ENCODE measurements around the gene RAMP1.
"Not testable (repeated sequence)": the region's sequence is repeated elsewhere in the genome, so short reads cannot be mapped to it uniquely, and the experiment has no call there.

The RAMP1 gene

GRCh38 chr2:237835372-237835771 lies 24.1 kb upstream of the RAMP1 start:
- Histone ChIP-seq H3K36me3 (ENCODE audit: insufficient read depth, low read length) (no peaks in the 10 kb centered on the region), H3K4me1 (ENCODE audit: control insufficient read depth, insufficient read depth, low read length, unreplicated experiment) (no peaks in the 10 kb centered on the region), H3K4me3 (ENCODE audit: low read depth, low read length) (no peak overlapping the region), H2AFZ (ENCODE audit: low read length, unreplicated experiment) (no peak overlapping the region), H3K27me3 (ENCODE audit: insufficient read depth, low read length) (peaks cover 18% of the 10 kb centered on the region; the same call in 1 of the 2 replicates), H3K27ac (ENCODE audit: low read depth, low read length) (no peak overlapping the region), H3K79me2 (ENCODE audit: control insufficient read depth, insufficient read depth, low read length, unreplicated experiment) (no peaks in the 10 kb centered on the region)

GRCh38 chr2:237841051-237841450 lies 18.4 kb upstream of the RAMP1 start:
- no peaks in the 10 kb centered on the region for H3K79me2 ChIP-seq (ENCODE audit: control insufficient read depth, insufficient read depth, low read length, unreplicated experiment)
- H3K4me3 ChIP-seq (ENCODE audit: low read depth, low read length): no peak overlapping the region
- peaks cover 38% of the 10 kb centered on the region; the same call in 1 of the 2 replicates for H3K27me3 ChIP-seq (ENCODE audit: insufficient read depth, low read length)
- no peaks in the 10 kb centered on the region for H3K4me1 ChIP-seq (ENCODE audit: control insufficient read depth, insufficient read depth, low read length, unreplicated experiment)
- H2AFZ ChIP-seq (ENCODE audit: low read length, unreplicated experiment): no peak overlapping the region
- H3K36me3 ChIP-seq (ENCODE audit: insufficient read depth, low read length): no peaks in the 10 kb centered on the region
- H3K27ac ChIP-seq (ENCODE audit: low read depth, low read length): no peak overlapping the region

GRCh38 chr2:237848940-237849339 lies 10.5 kb upstream of the RAMP1 start:
- H3K79me2 ChIP-seq (ENCODE audit: control insufficient read depth, insufficient read depth, low read length, unreplicated experiment); H3K4me3 ChIP-seq (ENCODE audit: low read depth, low read length); H3K27me3 ChIP-seq (ENCODE audit: insufficient read depth, low read length); H3K36me3 ChIP-seq (ENCODE audit: insufficient read depth, low read length); H2AFZ ChIP-seq (ENCODE audit: low read length, unreplicated experiment); H3K4me1 ChIP-seq (ENCODE audit: control insufficient read depth, insufficient read depth, low read length, unreplicated experiment); H3K27ac ChIP-seq (ENCODE audit: low read depth, low read length): not testable (repeated sequence)

- Histone ChIP-seq H3K36me3 (ENCODE audit: insufficient read depth, low read length) (no peaks in the 10 kb centered on the region), H3K79me2 (ENCODE audit: control insufficient read depth, insufficient read depth, low read length, unreplicated experiment) (no peaks in the 10 kb centered on the region), H2AFZ (ENCODE audit: low read length, unreplicated experiment) (no peak overlapping the region), H3K27ac (ENCODE audit: low read depth, low read length) (no peak overlapping the region), H3K4me3 (ENCODE audit: low read depth, low read length) (no peak overlapping the region), H3K27me3 (ENCODE audit: insufficient read depth, low read length) (peaks cover 5% of the 10 kb centered on the region), H3K4me1 (ENCODE audit: control insufficient read depth, insufficient read depth, low read length, unreplicated experiment) (no peaks in the 10 kb centered on the region)
Measured at GRCh38 chr2:237854295-237854694, 5.1 kb upstream of the RAMP1 start.

GRCh38 chr2:237857791-237858190 lies 1.6 kb upstream of the RAMP1 start:
- peaks cover 13% of the 10 kb centered on the region for H3K27me3 ChIP-seq (ENCODE audit: insufficient read depth, low read length)
- no peak overlapping the region for H3K27ac ChIP-seq (ENCODE audit: low read depth, low read length)

GRCh38 chr2:237858294-237859081 lies 935 bp upstream of the RAMP1 start:
- Histone ChIP-seq H3K27ac (ENCODE audit: low read depth, low read length) (no peak overlapping the region), H3K4me3 (ENCODE audit: low read depth, low read length) (peak overlapping the region; percentile 73; the same call in 1 of the 2 replicates), H3K27me3 (ENCODE audit: insufficient read depth, low read length) (peaks cover 13% of the 10 kb centered on the region), H2AFZ (ENCODE audit: low read length, unreplicated experiment) (no peak overlapping the region), H3K79me2 (ENCODE audit: control insufficient read depth, insufficient read depth, low read length, unreplicated experiment) (no peaks in the 10 kb centered on the region), H3K36me3 (ENCODE audit: insufficient read depth, low read length) (no peaks in the 10 kb centered on the region), H3K4me1 (ENCODE audit: control insufficient read depth, insufficient read depth, low read length, unreplicated experiment) (no peaks in the 10 kb centered on the region)

More at GRCh38 chr2:237857791-237858190, 1.6 kb upstream of the RAMP1 start:
- H3K4me3 ChIP-seq (ENCODE audit: low read depth, low read length): no peak overlapping the region
- H3K36me3 ChIP-seq (ENCODE audit: insufficient read depth, low read length): no peaks in the 10 kb centered on the region
- H3K4me1 ChIP-seq (ENCODE audit: control insufficient read depth, insufficient read depth, low read length, unreplicated experiment): no peaks in the 10 kb centered on the region
- H3K79me2 ChIP-seq (ENCODE audit: control insufficient read depth, insufficient read depth, low read length, unreplicated experiment): no peaks in the 10 kb centered on the region
- no peak overlapping the region for H2AFZ ChIP-seq (ENCODE audit: low read length, unreplicated experiment)

- Histone ChIP-seq H3K27ac (ENCODE audit: low read depth, low read length) (no peak overlapping the region), H3K79me2 (ENCODE audit: control insufficient read depth, insufficient read depth, low read length, unreplicated experiment) (no peaks in the 10 kb centered on the region), H3K36me3 (ENCODE audit: insufficient read depth, low read length) (no peaks in the 10 kb centered on the region), H3K4me1 (ENCODE audit: control insufficient read depth, insufficient read depth, low read length, unreplicated experiment) (no peaks in the 10 kb centered on the region), H2AFZ (ENCODE audit: low read length, unreplicated experiment) (peak overlapping the region; percentile 50), H3K4me3 (ENCODE audit: low read depth, low read length) (peak overlapping the region; percentile 73), H3K27me3 (ENCODE audit: insufficient read depth, low read length) (peaks cover 13% of the 10 kb centered on the region)
Measured at GRCh38 chr2:237859082-237859433, 365 bp upstream of the RAMP1 start.

- Histone ChIP-seq H2AFZ (ENCODE audit: low read length, unreplicated experiment) (no peak overlapping the region), H3K36me3 (ENCODE audit: insufficient read depth, low read length) (no peaks in the 10 kb centered on the region), H3K27me3 (ENCODE audit: insufficient read depth, low read length) (peaks cover 13% of the 10 kb centered on the region), H3K4me3 (ENCODE audit: low read depth, low read length) (peak overlapping the region; percentile 73), H3K79me2 (ENCODE audit: control insufficient read depth, insufficient read depth, low read length, unreplicated experiment) (no peaks in the 10 kb centered on the region), H3K4me1 (ENCODE audit: control insufficient read depth, insufficient read depth, low read length, unreplicated experiment) (peaks cover 10% of the 10 kb centered on the region), H3K27ac (ENCODE audit: low read depth, low read length) (no peak overlapping the region)
Measured at GRCh38 chr2:237860273-237860935, 981 bp downstream of the RAMP1 start.

GRCh38 chr2:237861875-237862527 lies 2.6 kb downstream of the RAMP1 start:
- Histone ChIP-seq H3K27ac (ENCODE audit: low read depth, low read length) (no peak overlapping the region), H3K36me3 (ENCODE audit: insufficient read depth, low read length) (no peaks in the 10 kb centered on the region), H3K4me3 (ENCODE audit: low read depth, low read length) (no peak overlapping the region), H3K79me2 (ENCODE audit: control insufficient read depth, insufficient read depth, low read length, unreplicated experiment) (no peaks in the 10 kb centered on the region), H2AFZ (ENCODE audit: low read length, unreplicated experiment) (no peak overlapping the region), H3K4me1 (ENCODE audit: control insufficient read depth, insufficient read depth, low read length, unreplicated experiment) (peaks cover 21% of the 10 kb centered on the region), H3K27me3 (ENCODE audit: insufficient read depth, low read length) (peaks cover 13% of the 10 kb centered on the region)

GRCh38 chr2:237862528-237862895 lies 3.1 kb downstream of the RAMP1 start:
- H3K36me3 ChIP-seq (ENCODE audit: insufficient read depth, low read length): no peaks in the 10 kb centered on the region
- no peak overlapping the region for H2AFZ ChIP-seq (ENCODE audit: low read length, unreplicated experiment)
- H3K4me1 ChIP-seq (ENCODE audit: control insufficient read depth, insufficient read depth, low read length, unreplicated experiment): peaks cover 21% of the 10 kb centered on the region
- no peak overlapping the region for H3K27ac ChIP-seq (ENCODE audit: low read depth, low read length)
- peaks cover 13% of the 10 kb centered on the region; the same call in 1 of the 2 replicates for H3K27me3 ChIP-seq (ENCODE audit: insufficient read depth, low read length)
- H3K79me2 ChIP-seq (ENCODE audit: control insufficient read depth, insufficient read depth, low read length, unreplicated experiment): no peaks in the 10 kb centered on the region
- no peak overlapping the region for H3K4me3 ChIP-seq (ENCODE audit: low read depth, low read length)
